A549 (cell line): ENCODE results near the gene SLC8A1. TPM values are rescaled to one million over a fixed set of nuclear protein-coding genes. Genes with fewer than 3 reads are reported as not detected.

Experiments
- ATAC-seq, 2 experiments: fragments of 200-7000 bp in 1 of 2; fragments of >200 bp in 1 of 2; cut with Nextera tagmentation in 1 of 2; cut with Tn5 transposase in 1 of 2; 3 replicates each; pipeline versions ENCODE4 v1.8.0 to v1.9.1; 2018 to 2020; ENCODE audit warnings: mild to moderate bottlenecking in 1 of 2, moderate library complexity in 1 of 2
- CTCF ChIA-PET: fragments of 300-600 bp; sonication (Branson Sonifier 250); formaldehyde crosslinking; extraction: SDS; loops from one replicate; lab custom pipeline; 2021; ENCODE audit warnings: antibody characterized with exemption, inconsistent platforms; lab: Yijun Ruan, JAX
- POLR2A ChIA-PET: fragments of 350-600 bp; formaldehyde crosslinking; extraction: SDS; loops from one replicate; lab custom pipeline; 2021; ENCODE audit warnings: antibody characterized with exemption, inconsistent platforms; lab: Yijun Ruan, JAX
- DNase-seq, 2 experiments: peaks; one replicate each; pipeline versions ENCODE4 v3.0.0 to v3.0.0-alpha.2; 2011 to 2016; ENCODE audit warnings: low read depth in 1 of 2, low spot score in 1 of 2
- FAIRE-seq: peaks from 2 replicates; lab custom pipeline; 2011; peaks lifted over from hg19 to GRCh38; lab: Jason Lieb, UNC
- H3K27ac ChIP-seq, 2 experiments: fragments of >200 bp; sonication (Bioruptor Twin); formaldehyde crosslinking; 3 replicates each; pipeline ENCODE4 v1.5.1; 2016 to 2017
- H3K4me1 ChIP-seq: fragments of >200 bp; sonication (Bioruptor Twin); formaldehyde crosslinking; 3 replicates; pipeline ENCODE4 v1.6.1; 2016
- H3K4me2 ChIP-seq: fragments of >200 bp; sonication (Bioruptor Twin); formaldehyde crosslinking; 3 replicates; pipeline ENCODE4 v1.6.1; 2016
- H3K4me3 ChIP-seq: fragments of >200 bp; sonication (Bioruptor Twin); formaldehyde crosslinking; 3 replicates; pipeline ENCODE4 v1.5.1; 2016
- H3K9me3 ChIP-seq: fragments of >200 bp; sonication (Bioruptor Twin); formaldehyde crosslinking; 3 replicates; pipeline ENCODE4 v1.6.1; 2016
- CBX2 ChIP-seq: fragments of 200-600 bp; sonication (generic); IDR thresholded peaks from 2 replicates; pipeline ENCODE4 v1.6.1; 2016; ENCODE audit warnings: low read depth, mild to moderate bottlenecking, borderline replicate concordance
- CEBPB ChIP-seq, 2 experiments: fragments of >200 bp in 1 of 2; sonication (Bioruptor Twin) in 1 of 2; formaldehyde crosslinking in 1 of 2; IDR thresholded peaks; 2 replicates each; pipeline ENCODE4 v1.6.1; 2012 to 2016
- EP300 ChIP-seq, 2 experiments: fragments of >200 bp; sonication (Bioruptor Twin); formaldehyde crosslinking; IDR thresholded peaks; 2 replicates in 1 of 2; 3 replicates in 1 of 2; pipeline ENCODE4 v1.6.1; 2016 to 2017
- ESRRA ChIP-seq: fragments of 150-350 bp; IDR thresholded peaks from 2 replicates; pipeline ENCODE4 v1.6.1; 2014; ENCODE audit warnings: mild to moderate bottlenecking, low read length, borderline replicate concordance
- HEYL ChIP-seq: fragments of 250-450 bp; sonication (Bioruptor Pico); IDR thresholded peaks from 2 replicates; pipeline ENCODE4 v1.8.0; 2021; ENCODE audit warnings: mild to moderate bottlenecking, moderate library complexity
- JUN ChIP-seq, 2 experiments: fragments of >200 bp; sonication (Bioruptor Twin); formaldehyde crosslinking; IDR thresholded peaks; 2 replicates in 1 of 2; 3 replicates in 1 of 2; pipeline ENCODE4 v1.6.1; 2016 to 2017
- JUNB ChIP-seq: fragments of >200 bp; sonication (Bioruptor Twin); formaldehyde crosslinking; IDR thresholded peaks from 2 replicates; pipeline ENCODE4 v1.6.1; 2016
- MAFK ChIP-seq: fragments of 450-650 bp; IDR thresholded peaks from 2 replicates; pipeline ENCODE4 v1.6.1; 2014; ENCODE audit not compliant: partially characterized antibody
- RAD21 ChIP-seq, 2 experiments: fragments of >200 bp in 1 of 2; sonication (Bioruptor Twin) in 1 of 2; formaldehyde crosslinking in 1 of 2; IDR thresholded peaks in 1 of 2; conservative IDR thresholded peaks in 1 of 2; 2 replicates in 1 of 2; 3 replicates in 1 of 2; pipeline ENCODE4 v1.6.1; 2012 to 2018; ENCODE audit warnings: inconsistent platforms in 1 of 2
- RARB ChIP-seq: fragments of 250-450 bp; sonication (Bioruptor Pico); IDR thresholded peaks from 2 replicates; pipeline ENCODE4 v1.8.0; 2021; ENCODE audit warnings: mild to moderate bottlenecking, moderate library complexity
- RCOR1 ChIP-seq: fragments of 150-350 bp; IDR thresholded peaks from 2 replicates; pipeline ENCODE4 v1.6.1; 2014; ENCODE audit warnings: antibody characterized with exemption, low read length, low read depth
- RFX5 ChIP-seq: fragments of 450-650 bp; IDR thresholded peaks from 2 replicates; pipeline ENCODE4 v1.7.1; 2014; ENCODE audit warnings: antibody characterized with exemption, mild to moderate bottlenecking, moderate library complexity
- ZFP36 ChIP-seq: fragments of 450-650 bp; IDR thresholded peaks from 2 replicates; pipeline ENCODE4 v1.6.1; 2014; ENCODE audit warnings: borderline replicate concordance; ENCODE audit not compliant: partially characterized antibody
- WGBS: methylation state at CpG from one replicate; pipeline ENCODE4 v1.1.6; 2017; ENCODE audit errors: missing lambda C conversion rate; 5-methylcytosine and 5-hydroxymethylcytosine counted together
- polyA plus RNA-seq, 4 experiments: library from polyadenylated mRNA; depleted of rRNA in 3 of 4; stranded (reverse); fragments of >200 nt; fragmentation: RNase III in 1 of 4; extraction: RNeasy Plus Mini Kit Qiagen cat#74134 plus additional on column Dnase treatment in 1 of 4; gene quantifications; 2 replicates in 3 of 4; 3 replicates in 1 of 4; pipeline ENCODE4 v1.2.3, GENCODE V29; 2011 to 2017
- TF ChIP-seq, protein P1 (sequence below): fragments of 250-450 bp; sonication (Bioruptor Pico); IDR thresholded peaks from 2 replicates; pipeline ENCODE4 v1.5.0; 2020; ENCODE audit warnings: low read depth, mild to moderate bottlenecking, moderate library complexity
- TF ChIP-seq, protein P2 (sequence below): fragments of >200 bp; sonication (Bioruptor Twin); formaldehyde crosslinking; IDR thresholded peaks from 3 replicates; pipeline ENCODE4 v1.5.1; 2016
- TF ChIP-seq, protein P3 (sequence below): fragments of 200-600 bp; sonication (generic); IDR thresholded peaks from 2 replicates; pipeline ENCODE4 v1.6.1; 2016; ENCODE audit warnings: antibody characterized with exemption, mild to moderate bottlenecking, moderate library complexity
- TF ChIP-seq, protein P4 (sequence below): IDR thresholded peaks from 2 replicates; pipeline ENCODE4 v1.6.1; 2012; ENCODE audit warnings: low read depth, borderline replicate concordance
- TF ChIP-seq, protein P5 (sequence below): fragments of >200 bp; sonication (Bioruptor Twin); formaldehyde crosslinking; IDR thresholded peaks from 2 replicates; pipeline ENCODE4 v1.6.1; 2016
- TF ChIP-seq, protein P6 (sequence below): IDR thresholded peaks from 2 replicates; pipeline ENCODE4 v1.6.1; 2012

SLC8A1 gene
- polyA plus RNA-seq, 2 of the 4 experiments (the other 2 are of a cell fraction) = 0.28 to 0.92 TPM

DNA sequence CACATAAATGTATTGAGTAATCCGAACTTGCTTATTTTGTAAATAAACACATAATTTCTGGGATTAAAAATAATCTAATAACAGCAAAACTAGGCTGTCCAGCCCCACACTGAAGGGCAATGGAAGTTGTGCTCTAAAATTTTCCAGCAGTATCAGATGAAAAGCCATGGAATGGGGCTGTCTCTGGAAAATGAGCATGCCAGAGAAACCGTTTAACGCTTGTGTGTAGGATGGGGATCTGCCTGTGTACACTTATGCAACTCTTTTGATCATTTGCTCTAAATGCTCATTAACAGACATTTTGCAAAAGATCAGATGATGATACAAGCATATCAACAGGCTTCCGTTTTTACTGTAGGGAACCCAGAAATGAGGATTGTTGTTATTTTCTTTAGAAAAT is 177.6 kb downstream of the SLC8A1 start:
- TF ChIP-seq JUNB = no peak
- no peak for TF ChIP-seq ZFP36
- TF ChIP-seq RARB = no peak
- TF ChIP-seq, protein P1, sequence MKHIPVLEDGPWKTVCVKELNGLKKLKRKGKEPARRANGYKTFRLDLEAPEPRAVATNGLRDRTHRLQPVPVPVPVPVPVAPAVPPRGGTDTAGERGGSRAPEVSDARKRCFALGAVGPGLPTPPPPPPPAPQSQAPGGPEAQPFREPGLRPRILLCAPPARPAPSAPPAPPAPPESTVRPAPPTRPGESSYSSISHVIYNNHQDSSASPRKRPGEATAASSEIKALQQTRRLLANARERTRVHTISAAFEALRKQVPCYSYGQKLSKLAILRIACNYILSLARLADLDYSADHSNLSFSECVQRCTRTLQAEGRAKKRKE = no peak
- TF ChIP-seq ESRRA = no peak
- TF ChIP-seq RFX5 = no peak
- TF ChIP-seq, protein P2, sequence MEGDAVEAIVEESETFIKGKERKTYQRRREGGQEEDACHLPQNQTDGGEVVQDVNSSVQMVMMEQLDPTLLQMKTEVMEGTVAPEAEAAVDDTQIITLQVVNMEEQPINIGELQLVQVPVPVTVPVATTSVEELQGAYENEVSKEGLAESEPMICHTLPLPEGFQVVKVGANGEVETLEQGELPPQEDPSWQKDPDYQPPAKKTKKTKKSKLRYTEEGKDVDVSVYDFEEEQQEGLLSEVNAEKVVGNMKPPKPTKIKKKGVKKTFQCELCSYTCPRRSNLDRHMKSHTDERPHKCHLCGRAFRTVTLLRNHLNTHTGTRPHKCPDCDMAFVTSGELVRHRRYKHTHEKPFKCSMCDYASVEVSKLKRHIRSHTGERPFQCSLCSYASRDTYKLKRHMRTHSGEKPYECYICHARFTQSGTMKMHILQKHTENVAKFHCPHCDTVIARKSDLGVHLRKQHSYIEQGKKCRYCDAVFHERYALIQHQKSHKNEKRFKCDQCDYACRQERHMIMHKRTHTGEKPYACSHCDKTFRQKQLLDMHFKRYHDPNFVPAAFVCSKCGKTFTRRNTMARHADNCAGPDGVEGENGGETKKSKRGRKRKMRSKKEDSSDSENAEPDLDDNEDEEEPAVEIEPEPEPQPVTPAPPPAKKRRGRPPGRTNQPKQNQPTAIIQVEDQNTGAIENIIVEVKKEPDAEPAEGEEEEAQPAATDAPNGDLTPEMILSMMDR = no peak
- TF ChIP-seq HEYL (CRISPR knock-in tag) = no peak
- TF ChIP-seq, protein P3, sequence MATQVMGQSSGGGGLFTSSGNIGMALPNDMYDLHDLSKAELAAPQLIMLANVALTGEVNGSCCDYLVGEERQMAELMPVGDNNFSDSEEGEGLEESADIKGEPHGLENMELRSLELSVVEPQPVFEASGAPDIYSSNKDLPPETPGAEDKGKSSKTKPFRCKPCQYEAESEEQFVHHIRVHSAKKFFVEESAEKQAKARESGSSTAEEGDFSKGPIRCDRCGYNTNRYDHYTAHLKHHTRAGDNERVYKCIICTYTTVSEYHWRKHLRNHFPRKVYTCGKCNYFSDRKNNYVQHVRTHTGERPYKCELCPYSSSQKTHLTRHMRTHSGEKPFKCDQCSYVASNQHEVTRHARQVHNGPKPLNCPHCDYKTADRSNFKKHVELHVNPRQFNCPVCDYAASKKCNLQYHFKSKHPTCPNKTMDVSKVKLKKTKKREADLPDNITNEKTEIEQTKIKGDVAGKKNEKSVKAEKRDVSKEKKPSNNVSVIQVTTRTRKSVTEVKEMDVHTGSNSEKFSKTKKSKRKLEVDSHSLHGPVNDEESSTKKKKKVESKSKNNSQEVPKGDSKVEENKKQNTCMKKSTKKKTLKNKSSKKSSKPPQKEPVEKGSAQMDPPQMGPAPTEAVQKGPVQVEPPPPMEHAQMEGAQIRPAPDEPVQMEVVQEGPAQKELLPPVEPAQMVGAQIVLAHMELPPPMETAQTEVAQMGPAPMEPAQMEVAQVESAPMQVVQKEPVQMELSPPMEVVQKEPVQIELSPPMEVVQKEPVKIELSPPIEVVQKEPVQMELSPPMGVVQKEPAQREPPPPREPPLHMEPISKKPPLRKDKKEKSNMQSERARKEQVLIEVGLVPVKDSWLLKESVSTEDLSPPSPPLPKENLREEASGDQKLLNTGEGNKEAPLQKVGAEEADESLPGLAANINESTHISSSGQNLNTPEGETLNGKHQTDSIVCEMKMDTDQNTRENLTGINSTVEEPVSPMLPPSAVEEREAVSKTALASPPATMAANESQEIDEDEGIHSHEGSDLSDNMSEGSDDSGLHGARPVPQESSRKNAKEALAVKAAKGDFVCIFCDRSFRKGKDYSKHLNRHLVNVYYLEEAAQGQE = no peak
- TF ChIP-seq JUN (IDR thresholded peaks at IDR 0.05) = no peak
- TF ChIP-seq, protein P4, sequence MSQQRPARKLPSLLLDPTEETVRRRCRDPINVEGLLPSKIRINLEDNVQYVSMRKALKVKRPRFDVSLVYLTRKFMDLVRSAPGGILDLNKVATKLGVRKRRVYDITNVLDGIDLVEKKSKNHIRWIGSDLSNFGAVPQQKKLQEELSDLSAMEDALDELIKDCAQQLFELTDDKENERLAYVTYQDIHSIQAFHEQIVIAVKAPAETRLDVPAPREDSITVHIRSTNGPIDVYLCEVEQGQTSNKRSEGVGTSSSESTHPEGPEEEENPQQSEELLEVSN = no peak
- no peak for TF ChIP-seq CEBPB (IDR thresholded peaks at IDR 0.05)
- TF ChIP-seq, protein P5, sequence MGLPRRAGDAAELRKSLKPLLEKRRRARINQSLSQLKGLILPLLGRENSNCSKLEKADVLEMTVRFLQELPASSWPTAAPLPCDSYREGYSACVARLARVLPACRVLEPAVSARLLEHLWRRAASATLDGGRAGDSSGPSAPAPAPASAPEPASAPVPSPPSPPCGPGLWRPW = no peak
- no peak for TF ChIP-seq CBX2
- TF ChIP-seq RAD21 (conservative IDR thresholded peaks at IDR 0.05 in 1 of 2, IDR thresholded peaks at IDR 0.05 in 1 of 2) = no peak
- TF ChIP-seq, all 56 proteins: peak for 0
- CTCF ChIA-PET = interaction anchor here (0.7 to 1.3 kb wide), 2 partner anchors 13 to 50 kb away, joined by 3 read pairs; no protein-coding TSS in a partner anchor
- H3K4me3 ChIP-seq = no peak overlapping the region
- POLR2A ChIA-PET = no interaction called here
- FAIRE-seq (no peak), DNase-seq (no peak), ATAC-seq (no peak)
- H3K27ac ChIP-seq = no peak overlapping the region
- no peaks in the 10 kb centered on the region for H3K9me3 ChIP-seq
- H3K4me1 ChIP-seq = no peaks in the 10 kb centered on the region
- no peak overlapping the region for H3K4me2 ChIP-seq
- WGBS = 40% methylated on average over 4 of the region's 4 CpGs

DNA sequence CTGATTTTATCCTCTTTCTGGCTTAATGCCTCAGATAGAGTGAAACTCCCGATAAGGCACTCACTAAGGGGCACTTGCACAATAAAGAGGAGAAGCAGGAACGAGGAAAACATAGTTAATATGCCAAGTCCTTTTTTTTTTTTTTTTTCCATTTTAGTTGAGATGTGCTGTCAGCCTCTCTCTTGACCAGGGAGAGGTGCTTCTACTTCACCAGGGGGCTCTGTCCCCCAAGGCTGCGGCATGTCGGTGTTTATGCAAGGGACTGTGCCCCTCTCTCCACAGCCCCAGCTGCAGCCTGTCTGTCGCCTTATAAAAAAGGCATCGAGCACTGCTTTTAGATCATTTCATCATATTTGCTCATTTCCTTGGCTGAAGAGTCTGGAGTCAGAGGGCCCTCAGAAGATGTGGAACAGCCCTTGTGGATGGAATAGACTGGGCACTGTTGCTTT is 178.1 kb downstream of the SLC8A1 start:
- Histone ChIP-seq H3K27ac (no peak overlapping the region), H3K9me3 (no peaks in the 10 kb centered on the region), H3K4me1 (no peaks in the 10 kb centered on the region), H3K4me3 (no peak overlapping the region), H3K4me2 (no peak overlapping the region)
- POLR2A ChIA-PET = no interaction called here
- CTCF ChIA-PET = interaction anchor here (0.7 to 1.3 kb wide), 2 partner anchors 12 to 49 kb away, joined by 3 read pairs; no protein-coding TSS in a partner anchor
- FAIRE-seq (no peak), ATAC-seq (no peak; a peak in 1 of 6 replicates), DNase-seq (no peak)
- TF ChIP-seq RCOR1 (no peak), RAD21 (conservative IDR thresholded peaks at IDR 0.05 in 1 of 2, IDR thresholded peaks at IDR 0.05 in 1 of 2) (no peak), MAFK (no peak), ZFP36 (no peak), EP300 (IDR thresholded peaks at IDR 0.05) (no peak)
- TF ChIP-seq, protein P6, sequence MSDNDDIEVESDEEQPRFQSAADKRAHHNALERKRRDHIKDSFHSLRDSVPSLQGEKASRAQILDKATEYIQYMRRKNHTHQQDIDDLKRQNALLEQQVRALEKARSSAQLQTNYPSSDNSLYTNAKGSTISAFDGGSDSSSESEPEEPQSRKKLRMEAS = no peak
- WGBS = 23% methylated on average over 6 of the region's 6 CpGs
